Gastrocnemius medialis (tissue), 4 donors: ENCODE results near the gene RILPL2. TPM values are rescaled to one million over a fixed set of nuclear protein-coding genes. Genes with fewer than 3 reads are reported as not detected.

Experiments
- ATAC-seq, 2 donors: fragments of 150-250 bp; one replicate each; pipeline ENCODE4 v1.9.1; 2016
- DNase-seq, 2 donors: peaks; one replicate each; pipeline ENCODE4 v3.0.0-alpha.2; 2019
- H3K27ac ChIP-seq, 4 donors: fragments of 200-600 bp; sonication (generic); 1 replicate in 1 of 4; 2 replicates in 3 of 4; pipeline ENCODE4 v1.5.1; 2016 to 2018; ENCODE audit warnings: mild to moderate bottlenecking in 2 of 4, moderate library complexity in 1 of 4
- H3K27me3 ChIP-seq, 3 donors: fragments of 200-600 bp; sonication (generic) in 2 of 3; 1 replicate in 1 of 3; 2 replicates in 2 of 3; pipeline versions ENCODE4 v1.5.1 to v1.6.0; 2016 to 2019; ENCODE audit warnings: mild to moderate bottlenecking in 1 of 3, moderate library complexity in 1 of 3
- H3K36me3 ChIP-seq, 2 donors: fragments of 200-600 bp; sonication (generic) in 1 of 2; one replicate each; pipeline ENCODE4 v1.5.1; 2017 to 2018
- H3K4me1 ChIP-seq, 2 donors: fragments of 200-600 bp; sonication (generic) in 1 of 2; one replicate each; pipeline ENCODE4 v1.5.1; 2016 to 2017; ENCODE audit warnings: mild to moderate bottlenecking in 2 of 2
- H3K4me3 ChIP-seq, 4 donors: fragments of 200-600 bp; sonication (generic) in 3 of 4; 1 replicate in 1 of 4; 2 replicates in 3 of 4; pipeline ENCODE4 v1.5.1; 2016 to 2019; ENCODE audit warnings: mild to moderate bottlenecking in 2 of 4
- H3K9me3 ChIP-seq, 3 donors: fragments of 200-600 bp; sonication (generic) in 2 of 3; 1 replicate in 1 of 3; 2 replicates in 2 of 3; pipeline ENCODE4 v1.5.1; 2016 to 2019
- CTCF ChIP-seq, 5 experiments: fragments of 450-650 bp in 3 of 5; fragments of 200-600 bp in 2 of 5; sonication (generic) in 2 of 5; IDR thresholded peaks in 4 of 5; conservative IDR thresholded peaks in 1 of 5; 1 replicate in 4 of 5; 2 replicates in 1 of 5; pipeline ENCODE4 v1.5.1; 2016 to 2019; ENCODE audit warnings: antibody characterized with exemption in 5 of 5, mild to moderate bottlenecking in 3 of 5, moderate library complexity in 3 of 5
- POLR2A ChIP-seq, 2 donors: fragments of 450-650 bp; IDR thresholded peaks; one replicate each; pipeline ENCODE4 v1.6.1; 2017; ENCODE audit warnings: antibody characterized with exemption in 2 of 2, mild to moderate bottlenecking in 2 of 2, moderate library complexity in 2 of 2
- in situ Hi-C, 4 donors: fragments of 200-750 bp; cut with MboI; loops; one replicate each; pipeline versions ENCODE4 v1.15.0 to v1.8.0; 2017; ENCODE audit warnings: low sequenced_read_pairs in 4 of 4
- intact Hi-C: fragments of 100-400 bp; cut with DNase I; formaldehyde crosslinking; loops from one replicate; pipeline ENCODE4 v1.15.1; 2023; ENCODE audit warnings: low total_unique reads
- total RNA-seq, 4 donors: library from RNA; depleted of rRNA; stranded (reverse); fragments of >200 nt; gene quantifications; one replicate each; pipeline versions ENCODE4 v1.1.0 to v1.2.3, GENCODE V29; 2016

Gene RILPL2
- total RNA-seq, 4 donors from 2014 or later, result 1.2 to 2.0 (median 1.7) TPM

- Histone ChIP-seq H3K27me3 (no peaks in the 10 kb centered on the region), H3K9me3 (no peaks in the 10 kb centered on the region), H3K36me3 (peaks cover 0 to 22% of the 10 kb centered on the region in 2 donors), H3K4me3 (no peak overlapping the region), H3K4me1 (peaks cover 42 to 45% of the 10 kb centered on the region in 2 donors), H3K27ac (peak overlapping the region; percentile 96 to 99 (median 98))
- peak; percentile 61 to 77 for DNase-seq
- TF ChIP-seq POLR2A (IDR thresholded peaks at IDR 0.05), result peak in 1 of 2 donors; percentile 18
- no peak for TF ChIP-seq CTCF (IDR thresholded peaks at IDR 0.05 in 4 of 5, conservative IDR thresholded peaks at IDR 0.05 in 1 of 5)
- peak; percentile 39 to 65 for ATAC-seq
- intact Hi-C loops (loop anchor here (5.0 kb wide), 1 partner anchor 58 kb away; the partner anchor contains the start of gene RILPL1), in situ Hi-C loops (no loop called here)
Observed at GRCh38 chr12:123474485-123475245, 38.2 kb upstream of the RILPL2 start.

DNA sequence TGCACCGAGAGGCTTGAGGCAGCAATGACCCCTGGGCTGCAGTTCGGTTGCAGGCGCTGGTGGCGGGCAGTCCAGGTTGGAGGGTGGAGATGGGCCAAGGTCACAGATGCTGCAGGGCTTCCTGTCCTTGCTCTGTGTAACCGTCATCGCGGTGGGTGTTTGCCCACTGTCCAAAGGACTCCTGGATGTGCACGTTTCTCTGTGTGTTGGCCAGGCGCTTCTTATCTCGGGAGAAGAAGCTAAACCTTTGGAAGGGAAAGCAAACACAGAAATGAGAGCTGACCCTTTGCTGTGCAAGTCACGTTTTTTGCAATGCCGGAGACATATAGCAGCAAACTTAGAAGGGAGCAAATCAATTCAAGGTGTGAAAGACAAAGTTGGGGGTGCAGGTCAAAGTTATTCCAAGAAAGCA, 36.0 kb upstream of the RILPL2 start:
- peaks cover 24 to 27% of the 10 kb centered on the region in 2 donors for H3K4me1 ChIP-seq
- peak overlapping the region; percentile 96 to 99 (median 98) for H3K27ac ChIP-seq
- in situ Hi-C loops, result no loop called here
- H3K36me3 ChIP-seq, result peaks cover 0 to 22% of the 10 kb centered on the region in 2 donors
- no peak overlapping the region for H3K4me3 ChIP-seq
- TF ChIP-seq CTCF (IDR thresholded peaks at IDR 0.05 in 4 of 5, conservative IDR thresholded peaks at IDR 0.05 in 1 of 5) (no peak), POLR2A (IDR thresholded peaks at IDR 0.05) (no peak)
- no peaks in the 10 kb centered on the region for H3K27me3 ChIP-seq
- DNase-seq (no peak), ATAC-seq (no peak)
- no peaks in the 10 kb centered on the region for H3K9me3 ChIP-seq
- intact Hi-C loops, result no loop called here

- Histone ChIP-seq H3K36me3 (peaks cover 0 to 22% of the 10 kb centered on the region in 2 donors), H3K27ac (peak overlapping the region; percentile 65 to 99 (median 98)), H3K27me3 (no peaks in the 10 kb centered on the region), H3K4me3 (no peak overlapping the region), H3K9me3 (no peaks in the 10 kb centered on the region), H3K4me1 (peaks cover 27 to 36% of the 10 kb centered on the region in 2 donors)
- in situ Hi-C loops (no loop called here), intact Hi-C loops (no loop called here)
- TF ChIP-seq POLR2A (IDR thresholded peaks at IDR 0.05), result no peak
- TF ChIP-seq CTCF (IDR thresholded peaks at IDR 0.05 in 4 of 5, conservative IDR thresholded peaks at IDR 0.05 in 1 of 5), result no peak
- ATAC-seq, result peak; percentile 37 to 57
- DNase-seq, result peak in 1 of 2 donors; percentile 67
Observed at GRCh38 chr12:123471374-123472068, 35.0 kb upstream of the RILPL2 start.

DNA sequence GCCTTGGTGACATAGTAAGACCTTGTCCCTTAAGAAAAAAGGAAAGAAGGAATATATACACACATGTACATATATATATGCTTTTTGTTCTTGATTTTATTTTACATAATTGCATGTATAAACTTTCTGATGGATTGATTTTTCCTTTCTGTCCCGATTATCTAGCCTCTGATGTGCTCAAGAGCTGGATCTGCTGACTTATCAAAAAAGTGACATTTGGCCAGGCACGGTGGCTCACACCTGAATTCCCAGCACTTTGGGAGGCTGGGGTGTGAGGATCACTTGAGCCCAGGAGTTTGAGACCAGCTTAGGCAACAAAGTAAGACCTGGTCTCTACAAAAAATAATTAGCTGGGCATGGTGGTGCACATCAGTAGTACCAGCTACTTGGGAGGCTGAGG, 33.5 kb upstream of the RILPL2 start:
- in situ Hi-C loops, result no loop called here
- DNase-seq, result no peak
- peaks cover 0 to 34% of the 10 kb centered on the region in 2 donors for H3K36me3 ChIP-seq
- intact Hi-C loops, result no loop called here
- no peaks in the 10 kb centered on the region for H3K27me3 ChIP-seq
- H3K4me3 ChIP-seq, result no peak overlapping the region
- peak overlapping the region in 1 of 4 donors; percentile 99 for H3K27ac ChIP-seq
- ATAC-seq, result no peak
- peaks cover 21 to 33% of the 10 kb centered on the region in 2 donors for H3K4me1 ChIP-seq
- TF ChIP-seq POLR2A (IDR thresholded peaks at IDR 0.05), result no peak
- TF ChIP-seq CTCF (IDR thresholded peaks at IDR 0.05 in 4 of 5, conservative IDR thresholded peaks at IDR 0.05 in 1 of 5), result no peak
- H3K9me3 ChIP-seq, result no peaks in the 10 kb centered on the region
